WTC11 (cell line): ENCODE data around the gene UBXN11.

ENCODE experiments used
- IRF2 ChIP-seq: sonication (generic); formaldehyde crosslinking; IDR thresholded peaks from 2 replicates; pipeline ENCODE4 v1.8.0; 2022; ENCODE audit warnings: low read depth, missing genetic modification reagents, borderline replicate concordance
- NR1H2 ChIP-seq: sonication (generic); formaldehyde crosslinking; IDR thresholded peaks from 2 replicates; pipeline ENCODE4 v1.9.0; 2021; ENCODE audit warnings: mild to moderate bottlenecking, moderate library complexity, missing genetic modification reagents
- ZBTB21 ChIP-seq: sonication (generic); formaldehyde crosslinking; IDR thresholded peaks from 2 replicates; pipeline ENCODE4 v1.8.1; 2023; ENCODE audit warnings: mild to moderate bottlenecking, missing genetic modification reagents, borderline replicate concordance
- ZNF423 ChIP-seq: fragments of 250-450 bp; sonication (Bioruptor Pico); IDR thresholded peaks from 2 replicates; pipeline ENCODE4 v2.1.2; 2022; ENCODE audit warnings: mild to moderate bottlenecking, moderate library complexity
- TF ChIP-seq, protein P1 (sequence below): fragments of 200-600 bp; IDR thresholded peaks from 2 replicates; pipeline ENCODE4 v1.8.0; 2022; ENCODE audit warnings: antibody characterized with exemption
- TF ChIP-seq, protein P2 (sequence below): fragments of 250-450 bp; sonication (Bioruptor Pico); IDR thresholded peaks from 2 replicates; pipeline ENCODE4 v2.1.2; 2022; ENCODE audit warnings: mild to moderate bottlenecking, moderate library complexity
- TF ChIP-seq, protein P3 (sequence below): sonication (generic); formaldehyde crosslinking; IDR thresholded peaks from 2 replicates; pipeline ENCODE4 v1.8.0; 2022; ENCODE audit warnings: mild to moderate bottlenecking, missing genetic modification reagents

DNA sequence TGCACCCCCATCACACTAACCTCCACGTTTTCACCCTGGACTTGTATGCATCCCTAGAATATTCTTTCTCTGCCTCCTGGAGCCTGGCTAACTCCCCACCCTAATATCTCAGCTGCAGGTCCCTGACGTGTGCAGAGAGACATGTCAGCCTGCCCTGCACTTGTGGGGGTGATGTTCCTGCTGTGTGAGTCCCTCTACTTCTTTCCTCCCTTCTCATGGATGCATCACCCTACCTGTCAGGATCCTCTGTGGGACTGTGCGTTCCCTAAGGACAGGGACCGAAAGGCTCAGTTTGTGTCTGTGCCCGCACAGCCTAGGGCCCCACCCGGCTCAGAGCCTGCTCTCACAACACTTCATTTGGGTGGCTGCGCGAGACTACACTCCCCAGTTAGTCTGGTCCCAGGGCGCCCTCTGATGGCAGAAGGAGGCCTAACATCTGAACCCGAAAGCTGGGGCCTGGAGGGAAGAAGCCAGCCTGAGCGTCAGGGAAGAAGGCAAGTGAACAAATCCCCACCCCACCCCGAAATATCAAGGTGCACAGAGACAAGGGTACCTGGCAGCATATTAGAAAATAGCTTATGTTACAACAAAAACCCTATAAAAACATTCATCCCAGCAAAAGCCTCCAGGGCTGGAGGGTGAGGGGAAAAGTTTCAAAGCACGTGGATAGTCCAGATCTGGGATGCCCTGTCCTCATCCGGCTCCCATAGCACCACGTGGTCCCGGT lies 15.0 kb upstream of the UBXN11 start:
- TF ChIP-seq, protein P1, sequence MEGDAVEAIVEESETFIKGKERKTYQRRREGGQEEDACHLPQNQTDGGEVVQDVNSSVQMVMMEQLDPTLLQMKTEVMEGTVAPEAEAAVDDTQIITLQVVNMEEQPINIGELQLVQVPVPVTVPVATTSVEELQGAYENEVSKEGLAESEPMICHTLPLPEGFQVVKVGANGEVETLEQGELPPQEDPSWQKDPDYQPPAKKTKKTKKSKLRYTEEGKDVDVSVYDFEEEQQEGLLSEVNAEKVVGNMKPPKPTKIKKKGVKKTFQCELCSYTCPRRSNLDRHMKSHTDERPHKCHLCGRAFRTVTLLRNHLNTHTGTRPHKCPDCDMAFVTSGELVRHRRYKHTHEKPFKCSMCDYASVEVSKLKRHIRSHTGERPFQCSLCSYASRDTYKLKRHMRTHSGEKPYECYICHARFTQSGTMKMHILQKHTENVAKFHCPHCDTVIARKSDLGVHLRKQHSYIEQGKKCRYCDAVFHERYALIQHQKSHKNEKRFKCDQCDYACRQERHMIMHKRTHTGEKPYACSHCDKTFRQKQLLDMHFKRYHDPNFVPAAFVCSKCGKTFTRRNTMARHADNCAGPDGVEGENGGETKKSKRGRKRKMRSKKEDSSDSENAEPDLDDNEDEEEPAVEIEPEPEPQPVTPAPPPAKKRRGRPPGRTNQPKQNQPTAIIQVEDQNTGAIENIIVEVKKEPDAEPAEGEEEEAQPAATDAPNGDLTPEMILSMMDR: peak; percentile 85
- no peak for TF ChIP-seq IRF2
- TF ChIP-seq NR1H2 (CRISPR knock-in tag): no peak
- no peak for TF ChIP-seq ZBTB21 (CRISPR knock-in tag)
- TF ChIP-seq, protein P2, sequence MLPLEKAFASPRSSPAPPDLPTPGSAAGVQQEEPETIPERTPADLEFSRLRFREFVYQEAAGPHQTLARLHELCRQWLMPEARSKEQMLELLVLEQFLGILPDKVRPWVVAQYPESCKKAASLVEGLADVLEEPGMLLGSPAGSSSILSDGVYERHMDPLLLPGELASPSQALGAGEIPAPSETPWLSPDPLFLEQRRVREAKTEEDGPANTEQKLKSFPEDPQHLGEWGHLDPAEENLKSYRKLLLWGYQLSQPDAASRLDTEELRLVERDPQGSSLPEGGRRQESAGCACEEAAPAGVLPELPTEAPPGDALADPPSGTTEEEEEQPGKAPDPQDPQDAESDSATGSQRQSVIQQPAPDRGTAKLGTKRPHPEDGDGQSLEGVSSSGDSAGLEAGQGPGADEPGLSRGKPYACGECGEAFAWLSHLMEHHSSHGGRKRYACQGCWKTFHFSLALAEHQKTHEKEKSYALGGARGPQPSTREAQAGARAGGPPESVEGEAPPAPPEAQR (CRISPR knock-in tag): no peak
- TF ChIP-seq, protein P3, sequence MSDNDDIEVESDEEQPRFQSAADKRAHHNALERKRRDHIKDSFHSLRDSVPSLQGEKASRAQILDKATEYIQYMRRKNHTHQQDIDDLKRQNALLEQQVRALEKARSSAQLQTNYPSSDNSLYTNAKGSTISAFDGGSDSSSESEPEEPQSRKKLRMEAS (CRISPR knock-in tag): 0 out of 2 replicates have a peak, but pooled peaks have one; percentile 31
- TF ChIP-seq ZNF423 (CRISPR knock-in tag): no peak
